K562 (cell line): ENCODE measurements around the gene LDB1. TPM values are rescaled to one million over a fixed set of nuclear protein-coding genes. Genes with fewer than 3 reads are reported as not detected.

Experiments
- E2F5 ChIP-seq: sonication (generic); formaldehyde crosslinking; IDR thresholded peaks from 2 replicates; pipeline ENCODE4 v1.8.0; 2022; ENCODE audit warnings: mild to moderate bottlenecking, missing genetic modification reagents
- E2F8 ChIP-seq: fragments of 450-650 bp; IDR thresholded peaks from 2 replicates; pipeline ENCODE4 v1.7.1; 2018; ENCODE audit warnings: mild to moderate bottlenecking, low read depth; ENCODE audit not compliant: partially characterized antibody
- EP400 ChIP-seq: fragments of 450-650 bp; IDR thresholded peaks from 2 replicates; pipeline ENCODE4 v1.6.1; 2017; ENCODE audit warnings: antibody characterized with exemption, mild to moderate bottlenecking, moderate library complexity
- HLTF ChIP-seq: fragments of 450-650 bp; IDR thresholded peaks from 2 replicates; pipeline ENCODE4 v1.6.1; 2016
- HNRNPH1 ChIP-seq: fragments of 200-400 bp; formaldehyde crosslinking; optimal IDR thresholded peaks from 2 replicates; pipeline ENCODE3; 2017; ENCODE audit warnings: low read depth, mild to moderate bottlenecking, low read length, moderate library complexity
- KDM5B ChIP-seq: fragments of 200-600 bp; sonication (generic); IDR thresholded peaks from 2 replicates; pipeline ENCODE4 v1.6.1; 2012; ENCODE audit warnings: low read depth, mild to moderate bottlenecking, moderate library complexity, low read length, control low read depth, inconsistent platforms; ENCODE audit not compliant: insufficient replicate concordance
- MITF ChIP-seq: IDR thresholded peaks from 2 replicates; pipeline ENCODE4 v1.6.1; 2014; ENCODE audit warnings: antibody characterized with exemption
- MTA3 ChIP-seq: fragments of 450-650 bp; formaldehyde crosslinking; IDR thresholded peaks from 2 replicates; pipeline ENCODE4 v1.6.1; 2017; ENCODE audit warnings: mild to moderate bottlenecking, borderline replicate concordance
- NCOR1 ChIP-seq: fragments of 450-650 bp; IDR thresholded peaks from 2 replicates; pipeline ENCODE4 v1.6.1; 2016; ENCODE audit warnings: mild to moderate bottlenecking, moderate library complexity
- NFE2 ChIP-seq: IDR thresholded peaks from 2 replicates; pipeline ENCODE4 v1.6.1; 2014; ENCODE audit warnings: antibody characterized with exemption, low read depth
- RBM22 ChIP-seq: fragments of 200-400 bp; formaldehyde crosslinking; IDR thresholded peaks from 2 replicates; pipeline ENCODE4 v1.6.1; 2018; ENCODE audit warnings: low read length, low read depth; ENCODE audit not compliant: poor library complexity, severe bottlenecking
- SIX5 ChIP-seq, 2 experiments: IDR thresholded peaks; 2 replicates each; pipeline ENCODE4 v1.6.1; 2011; ENCODE audit warnings: low read length in 2 of 2, borderline replicate concordance in 1 of 2, low read depth in 1 of 2, mild to moderate bottlenecking in 1 of 2, moderate library complexity in 1 of 2; ENCODE audit not compliant: insufficient read depth in 1 of 2
- TOE1 ChIP-seq, 2 experiments: fragments of 450-650 bp in 1 of 2; sonication (generic) in 1 of 2; formaldehyde crosslinking in 1 of 2; IDR thresholded peaks; 2 replicates each; pipeline versions ENCODE4 v1.7.1 to v1.8.0; 2016 to 2022; ENCODE audit warnings: borderline replicate concordance in 2 of 2, mild to moderate bottlenecking in 2 of 2, antibody characterized with exemption in 1 of 2, inconsistent platforms in 1 of 2, low read depth in 1 of 2, missing genetic modification reagents in 1 of 2, moderate library complexity in 1 of 2
- ZHX1 ChIP-seq: fragments of 150-350 bp; conservative IDR thresholded peaks from 2 replicates; pipeline ENCODE4 v1.6.1; 2014; ENCODE audit warnings: low read length
- polyA plus RNA-seq, 8 experiments: library from polyadenylated mRNA; depleted of rRNA in 4 of 8; stranded (reverse) in 5 of 8; unstranded in 3 of 8; fragments of >200 nt; fragmentation: Nextera tagmentation in 2 of 8; fragmentation: Illumina TruSeq in 1 of 8; extraction: Ambion mirVana in 2 of 8; extraction: Trizol in 1 of 8; gene quantifications; 2 replicates each; pipeline versions ENCODE4 v1.2.1 to v1.2.3, GENCODE V29; 2011 to 2014; ENCODE audit warnings: inconsistent platforms in 1 of 8, missing spikeins in 1 of 8
- total RNA-seq, 7 experiments: library from RNA; depleted of rRNA in 6 of 7; stranded (reverse); fragments of >200 nt in 6 of 7; fragmentation: Illumina TruSeq in 2 of 7; extraction: Trizol in 2 of 7; gene quantifications; 2 replicates each; pipeline versions ENCODE4 v1.2.1 to v1.2.3, GENCODE V29; 2011 to 2021; ENCODE audit warnings: low replicate concordance in 1 of 7

The LDB1 gene
- total and polyA plus RNA-seq, 9 of the 15 experiments (the other 6 are each of a cell fraction or from before 2014, with no cell fraction given): 1.9 to 137 (median 105) TPM

GRCh38 chr10:102151774-102152544 lies 31.8 kb upstream of the LDB1 start, which contains the start of gene NOLC1 (continued):
- TF ChIP-seq ZHX1 (0 out of 2 replicates have a peak, but pooled peaks have one; percentile 55), KDM5B (peak; percentile 94), MTA3 (0 out of 2 replicates have a peak, but pooled peaks have one; percentile 16), SIX5 (IDR thresholded peaks at IDR 0.05; ENCODE audit: borderline replicate concordance in 1 of 2, insufficient read depth in 1 of 2, low read depth in 1 of 2, low read length in 2 of 2) (peak; percentile 34 to 37; a peak in 3 of 4 replicates), NFE2 (0 out of 2 replicates have a peak, but pooled peaks have one; percentile 16), MITF (0 out of 2 replicates have a peak, but pooled peaks have one; percentile 17), TOE1 (IDR thresholded peaks at IDR 0.05; ENCODE audit: borderline replicate concordance) (no peak), TOE1 (CRISPR knock-in tag; IDR thresholded peaks at IDR 0.05; ENCODE audit: borderline replicate concordance, low read depth) (peak; percentile 74; the same call in 1 of the 2 replicates), HLTF (no peak), EP400 (peak; percentile 99), NCOR1 (no peak), E2F8 (peak; percentile 100), RBM22 (peak; percentile 89), E2F5 (CRISPR knock-in tag) (peak; percentile 98), HNRNPH1 (no peak)
